Embryonic facial prominence (tissue), 1 donor: Measurements from ENCODE around the gene P2RY6.
"Not testable (repeated sequence)": the region's sequence is repeated elsewhere in the genome, so short reads cannot be mapped to it uniquely, and the experiment has no call there.

Source experiments
- DNase-seq: peaks from one replicate; pipeline ENCODE4 v3.0.0-alpha.2; 2016; ENCODE audit errors: extremely low spot score

P2RY6 gene, protein sequence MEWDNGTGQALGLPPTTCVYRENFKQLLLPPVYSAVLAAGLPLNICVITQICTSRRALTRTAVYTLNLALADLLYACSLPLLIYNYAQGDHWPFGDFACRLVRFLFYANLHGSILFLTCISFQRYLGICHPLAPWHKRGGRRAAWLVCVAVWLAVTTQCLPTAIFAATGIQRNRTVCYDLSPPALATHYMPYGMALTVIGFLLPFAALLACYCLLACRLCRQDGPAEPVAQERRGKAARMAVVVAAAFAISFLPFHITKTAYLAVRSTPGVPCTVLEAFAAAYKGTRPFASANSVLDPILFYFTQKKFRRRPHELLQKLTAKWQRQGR

DNA sequence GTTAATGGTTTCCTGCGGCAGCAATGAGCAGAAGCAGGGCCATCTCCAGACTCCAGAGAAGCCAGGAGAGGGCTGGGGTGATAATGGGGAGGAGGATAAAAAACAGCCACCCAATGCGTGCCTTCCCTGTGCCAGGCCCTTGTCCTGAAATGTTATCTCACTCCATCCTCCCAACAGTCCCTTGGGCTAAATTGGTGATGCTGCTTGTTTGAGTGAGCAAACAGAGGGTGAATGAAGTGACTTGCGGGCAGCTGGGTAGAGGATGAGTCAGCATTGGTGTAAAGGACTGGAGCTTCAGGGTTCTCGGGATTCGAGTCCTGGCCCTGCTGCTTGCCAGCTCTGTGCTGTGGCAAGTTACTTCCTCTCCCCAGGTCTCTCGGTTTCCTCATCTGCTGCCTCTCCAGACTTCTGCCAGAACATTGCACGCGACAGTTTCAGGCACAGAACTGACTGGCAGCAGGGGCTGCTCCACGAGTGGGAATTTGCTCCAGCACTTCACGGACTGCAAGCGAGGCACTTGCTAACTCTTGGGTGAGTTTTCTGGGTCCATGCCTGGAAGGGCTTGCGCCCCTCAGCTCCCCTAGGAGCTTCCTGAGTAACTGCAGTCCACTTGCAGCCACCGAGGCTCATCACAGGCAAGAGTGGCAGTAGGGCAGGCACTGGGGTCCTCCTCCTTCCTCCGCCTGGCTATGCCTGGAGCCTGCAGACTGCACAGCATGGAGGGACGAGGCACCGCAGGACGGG lies at the start of gene P2RY6:
P2RY6 (plus strand) TSS at position 403 of the 744 bp plus-strand sequence. CDS start 24,181 bp downstream, outside the sequence.
- DNase-seq = no peak

DNA sequence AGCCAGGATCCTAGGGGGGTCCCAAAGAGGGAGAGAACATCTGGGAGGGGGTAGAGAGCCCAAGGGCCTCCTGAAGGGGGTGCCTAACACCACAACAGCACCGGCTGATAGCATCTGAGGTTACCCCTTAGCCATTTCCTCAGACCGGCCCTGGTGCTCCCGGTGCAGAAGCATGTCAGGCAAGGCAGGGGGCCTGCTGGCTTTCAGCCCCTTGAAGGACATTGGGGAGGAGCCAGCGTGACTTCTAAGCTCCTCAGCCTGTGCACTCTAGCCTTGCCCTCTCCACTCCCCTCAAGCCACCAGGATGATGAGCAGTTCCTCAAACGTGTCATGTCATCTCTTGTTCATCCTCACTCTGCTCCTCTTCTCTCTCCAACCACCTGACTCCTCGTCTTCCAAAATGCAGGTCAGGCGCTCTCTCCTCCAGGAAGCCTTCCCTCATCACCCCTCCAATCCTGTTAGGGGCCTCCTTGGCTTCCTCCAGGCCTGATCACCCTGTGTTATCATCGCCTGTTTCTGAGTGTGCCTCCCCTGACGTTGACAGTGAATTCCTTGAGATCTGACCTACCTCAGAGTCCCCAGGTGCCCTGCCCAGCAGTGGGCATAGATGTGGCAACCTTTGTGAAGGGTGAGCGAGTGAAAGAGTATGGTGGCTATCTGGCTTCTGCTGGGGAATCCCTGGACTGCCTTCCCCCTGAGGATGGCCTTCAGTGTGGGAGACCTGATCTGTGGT lies 48.0 kb upstream of the P2RY6 start:
- no peak for DNase-seq

DNA sequence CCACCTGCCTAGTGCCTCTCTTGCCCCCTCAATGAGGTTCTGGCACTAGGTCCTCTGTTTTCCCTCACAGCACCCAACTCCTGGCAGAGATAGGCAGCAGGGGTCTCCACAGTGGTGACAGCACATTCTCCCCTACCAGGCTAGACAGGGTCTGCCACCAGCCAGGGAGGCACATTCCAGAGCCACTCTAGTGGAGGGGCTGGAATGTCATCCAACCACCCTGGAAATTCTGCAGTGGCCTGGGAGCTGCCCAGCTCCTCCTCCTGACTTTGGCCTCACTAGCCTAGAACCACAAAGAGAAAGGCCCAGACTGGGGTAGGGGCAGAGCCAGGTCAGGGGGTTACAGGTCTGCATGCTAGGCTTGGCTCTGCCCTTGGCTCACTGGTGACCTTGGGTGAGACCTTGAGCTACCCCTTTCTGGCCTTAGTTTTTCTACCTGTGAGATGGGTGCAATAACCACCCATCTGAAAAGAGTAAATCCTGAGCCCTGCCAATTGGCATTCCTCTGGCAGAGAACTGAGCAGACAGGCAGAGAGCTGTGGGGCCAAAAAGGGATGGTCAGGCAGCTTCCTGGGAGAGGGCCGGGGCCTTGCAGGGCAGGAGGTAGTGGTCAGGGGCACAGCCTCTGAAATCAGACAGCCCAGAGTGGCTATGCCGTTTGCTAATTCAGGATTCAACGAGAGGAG lies 47.0 kb upstream of the P2RY6 start:
- DNase-seq = no peak

DNA sequence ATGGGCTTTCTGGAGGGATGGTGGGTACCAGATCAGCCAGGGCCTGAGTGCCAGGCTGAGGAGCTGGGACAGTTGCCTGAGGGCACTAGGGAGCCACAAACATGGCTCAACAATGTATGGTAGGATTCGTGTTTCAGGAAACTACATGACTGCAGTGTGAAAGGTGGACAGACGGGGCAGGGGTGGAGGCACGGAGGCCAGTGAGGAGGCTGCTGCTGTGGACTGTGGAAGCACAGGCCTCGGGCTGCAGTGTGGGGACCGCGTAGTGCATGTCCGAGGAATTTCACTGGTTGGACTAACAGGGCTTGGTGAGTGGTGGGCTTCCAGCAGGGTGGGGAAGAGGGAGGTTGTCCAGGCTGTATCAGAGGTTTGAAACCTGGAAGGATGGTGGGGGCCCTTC lies 46.3 kb upstream of the P2RY6 start:
- DNase-seq = no peak

DNA sequence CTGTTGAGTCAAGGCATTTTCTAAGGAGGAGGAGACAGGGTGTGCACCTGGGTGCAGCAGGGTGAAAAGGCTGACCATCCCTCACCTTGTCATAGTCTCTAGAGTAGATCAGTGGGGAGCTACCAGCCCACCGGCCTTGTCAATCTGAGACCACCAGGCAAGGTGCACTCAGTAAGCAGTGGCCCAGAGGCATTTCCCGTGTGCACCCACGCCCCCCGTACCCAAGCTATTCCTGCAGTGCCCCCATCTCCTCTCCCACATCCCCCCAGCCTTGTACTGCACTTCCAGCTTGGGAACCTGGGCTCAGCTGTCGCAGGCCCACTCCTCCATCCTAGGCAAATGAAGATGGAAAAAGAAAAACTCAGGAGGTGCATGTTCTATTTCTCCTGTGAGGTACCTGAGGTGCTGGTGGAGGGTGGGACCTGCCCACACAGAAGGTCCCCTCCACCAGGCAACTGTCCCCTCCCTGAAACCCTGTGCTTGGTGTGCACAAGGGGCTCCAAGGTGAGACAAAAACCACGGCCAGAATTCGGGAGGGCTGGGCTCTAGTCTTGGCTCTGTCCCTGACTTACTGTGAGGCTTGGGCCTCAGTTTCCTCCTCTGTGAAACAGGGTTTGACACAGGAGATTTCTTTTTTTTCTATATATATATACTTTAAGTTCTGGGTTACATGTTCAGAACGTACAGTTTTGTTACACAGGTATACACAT lies 45.7 kb upstream of the P2RY6 start:
- no peak for DNase-seq

DNA sequence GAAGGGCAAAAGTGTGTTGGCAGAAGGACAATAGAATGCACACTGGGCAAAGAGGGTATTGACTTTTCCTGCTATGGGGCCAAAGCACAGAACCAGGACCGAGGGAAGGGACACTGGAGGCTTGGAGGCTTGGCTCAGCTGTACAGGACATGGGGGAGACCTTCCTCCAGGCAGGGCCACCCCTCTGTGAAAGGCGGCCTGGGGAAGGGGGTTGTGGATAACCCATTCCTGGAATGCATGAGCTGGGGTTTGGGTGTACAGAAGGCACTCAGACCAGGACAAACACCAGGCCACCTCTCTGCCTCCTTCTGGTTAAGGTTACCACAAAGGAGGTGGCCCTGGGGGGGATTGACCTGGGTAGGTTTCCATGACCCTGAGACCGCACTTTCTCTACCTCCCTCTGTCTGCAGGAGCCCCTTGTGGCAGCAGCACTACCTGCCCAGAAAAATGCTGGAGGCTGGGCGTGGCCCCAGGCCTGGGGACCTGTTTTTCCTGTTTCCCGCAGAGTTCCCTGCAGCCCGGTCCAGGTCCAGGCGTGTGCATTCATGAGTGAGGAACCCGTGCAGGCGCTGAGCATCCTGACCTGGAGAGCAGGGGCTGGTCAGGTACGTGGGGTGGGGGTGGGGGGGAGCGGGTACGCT lies 44.4 kb upstream of the P2RY6 start:
- no peak for DNase-seq

DNA sequence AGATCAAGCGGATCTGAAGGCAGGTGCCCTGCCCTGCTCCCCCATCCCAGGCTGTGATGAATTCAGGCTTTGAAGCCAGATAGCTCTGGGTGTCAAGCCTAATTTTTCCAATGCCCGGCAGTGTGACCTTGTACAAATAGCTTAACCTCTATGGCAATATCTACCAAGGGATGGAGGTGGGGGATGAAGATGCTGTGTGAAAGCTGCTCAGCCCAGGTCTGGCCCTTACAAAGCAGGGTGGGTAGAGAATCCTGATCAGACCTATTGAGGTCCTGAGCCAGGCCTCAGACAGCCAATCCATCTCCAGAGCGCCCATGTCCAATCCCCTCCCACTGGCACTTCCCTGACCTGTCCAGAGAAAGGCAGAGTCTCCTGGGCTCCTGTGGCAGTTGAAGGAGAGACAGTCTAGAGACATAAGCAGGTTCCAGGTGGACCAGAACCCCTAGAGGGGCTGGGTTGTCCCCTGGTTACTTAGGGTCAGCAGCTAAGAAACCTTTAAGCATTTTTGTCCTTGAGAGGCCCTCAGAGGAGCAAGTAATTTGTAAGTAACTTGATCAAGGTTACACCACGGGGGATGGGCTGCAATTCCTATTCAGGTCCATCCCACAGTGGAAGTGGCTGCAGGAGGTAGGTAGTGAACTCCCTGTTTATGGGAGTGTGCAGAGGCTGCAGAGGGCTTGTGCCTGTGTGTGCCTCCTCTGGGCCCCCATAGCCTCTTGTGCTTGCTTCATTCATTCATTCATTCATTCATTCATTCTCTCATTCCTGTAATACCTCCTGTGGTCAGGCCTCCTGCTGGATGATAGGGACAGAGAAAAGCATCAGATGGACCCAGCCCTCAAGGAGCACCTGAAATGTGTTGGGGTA lies 43.6 kb upstream of the P2RY6 start:
- no peak for DNase-seq

DNA sequence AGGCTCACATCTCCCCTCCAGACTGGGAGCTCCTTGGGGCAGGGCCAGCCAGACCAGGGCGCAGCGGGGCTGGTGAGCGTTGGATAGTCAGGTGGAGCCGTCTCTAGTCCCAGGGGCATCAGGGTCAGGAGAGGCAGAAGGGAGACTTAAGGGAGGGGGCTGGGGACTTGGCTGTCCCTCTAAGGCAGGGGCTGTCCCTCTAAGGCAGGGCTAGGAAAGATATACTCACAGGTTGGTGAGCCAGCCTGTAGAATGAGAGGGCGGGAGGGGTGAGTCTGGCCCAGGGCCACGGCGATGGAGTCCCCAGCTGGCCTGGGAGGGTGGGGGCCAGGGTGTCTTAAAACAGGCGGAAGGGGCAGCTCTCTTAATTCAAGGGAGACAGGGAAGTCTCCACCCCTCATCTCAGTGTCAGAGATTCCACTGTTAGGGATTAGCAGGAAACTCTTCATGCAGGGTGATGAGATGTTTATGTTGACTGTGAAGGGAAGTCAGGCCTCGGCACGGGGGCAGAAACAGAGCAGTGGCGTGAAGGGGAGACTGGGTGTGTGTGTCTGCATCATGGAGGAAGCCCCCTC lies 42.7 kb upstream of the P2RY6 start:
- no peak for DNase-seq

DNA sequence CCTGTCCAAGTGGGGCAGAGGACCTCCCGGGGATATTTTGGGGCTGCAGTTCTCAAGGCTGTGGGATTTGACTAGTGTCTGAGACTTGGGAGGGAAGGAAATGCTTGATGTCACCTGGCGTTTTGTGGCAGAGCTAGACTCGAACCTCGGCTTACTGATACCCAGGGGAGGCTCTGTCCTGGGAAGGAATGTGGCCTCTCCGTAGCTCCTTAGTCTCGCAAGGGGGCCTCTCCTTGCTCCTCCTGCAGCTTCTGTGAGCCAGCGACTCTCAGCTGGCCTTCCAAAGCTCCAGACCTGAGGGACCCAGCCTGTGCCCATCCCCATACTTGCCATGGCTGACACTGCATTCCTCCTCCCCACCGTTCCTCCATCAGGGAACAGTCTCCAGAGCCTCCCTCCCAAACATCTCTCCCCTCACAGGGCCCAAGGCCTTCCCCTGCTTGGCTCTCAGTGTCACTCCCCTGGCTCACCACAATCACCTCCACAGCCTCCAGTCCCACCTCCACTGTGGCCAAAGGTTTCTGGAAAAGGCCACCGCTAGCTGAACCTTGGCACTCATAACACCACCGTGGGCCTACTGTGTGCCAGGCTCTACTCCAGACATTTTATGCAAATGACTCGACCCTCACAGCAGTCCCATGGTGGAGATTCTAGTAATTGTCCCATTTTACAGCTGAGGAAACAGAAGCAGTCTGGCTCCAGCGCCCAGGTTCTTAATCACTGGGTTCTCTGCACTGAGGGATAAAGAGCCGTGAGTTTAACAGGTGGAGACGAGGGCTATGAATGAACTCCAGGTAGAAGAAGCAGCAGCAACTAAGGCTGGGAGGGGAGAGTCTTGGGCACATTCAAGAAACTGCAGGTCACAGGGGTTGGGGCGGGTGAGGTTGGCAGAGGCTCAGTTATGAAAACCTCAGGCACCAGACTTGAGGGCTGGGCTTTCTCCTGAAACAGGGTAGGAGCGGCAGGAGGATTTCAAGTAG lies 42.0 kb upstream of the P2RY6 start:
- no peak for DNase-seq

DNA sequence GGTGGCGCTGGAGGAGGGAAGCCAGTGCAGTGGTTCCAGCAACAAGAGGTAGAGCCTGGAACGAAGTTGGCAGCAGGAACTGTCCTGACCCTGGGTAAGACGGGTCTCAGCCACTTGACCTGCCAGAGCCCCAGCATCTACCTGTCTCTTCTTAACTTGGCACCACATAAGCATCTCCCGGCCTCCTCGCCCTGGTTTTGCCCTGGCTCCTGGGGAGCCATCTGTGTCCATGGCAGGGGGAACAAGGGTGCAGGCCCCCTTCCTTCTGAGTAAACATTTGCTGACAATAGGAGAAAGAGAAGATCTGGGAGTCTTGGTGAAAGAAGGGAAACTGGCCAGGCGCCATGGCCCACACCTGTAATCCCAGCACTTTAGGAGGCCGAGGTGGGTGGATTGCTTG lies 41.2 kb upstream of the P2RY6 start:
- no peak for DNase-seq

DNA sequence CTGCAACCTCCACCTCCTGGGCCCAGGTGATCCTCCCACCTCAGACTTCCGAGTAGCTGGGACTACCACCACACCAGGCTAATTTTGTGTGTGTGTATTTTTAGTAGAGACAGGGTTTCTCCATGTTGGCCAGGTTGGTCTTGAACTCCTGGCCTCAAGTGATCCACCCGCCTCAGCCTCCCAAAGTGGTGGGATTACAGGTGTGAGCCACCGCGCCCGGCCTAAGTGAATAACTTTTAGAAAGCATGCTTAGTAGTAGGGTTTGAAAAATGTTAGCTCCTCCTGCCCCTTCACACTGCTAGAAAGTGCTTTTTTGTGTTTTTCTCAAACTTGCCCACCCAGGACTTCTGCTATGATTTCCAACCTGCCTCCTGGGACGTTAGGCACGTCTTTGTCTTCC lies 39.7 kb upstream of the P2RY6 start:
- not testable (repeated sequence) for DNase-seq

DNA sequence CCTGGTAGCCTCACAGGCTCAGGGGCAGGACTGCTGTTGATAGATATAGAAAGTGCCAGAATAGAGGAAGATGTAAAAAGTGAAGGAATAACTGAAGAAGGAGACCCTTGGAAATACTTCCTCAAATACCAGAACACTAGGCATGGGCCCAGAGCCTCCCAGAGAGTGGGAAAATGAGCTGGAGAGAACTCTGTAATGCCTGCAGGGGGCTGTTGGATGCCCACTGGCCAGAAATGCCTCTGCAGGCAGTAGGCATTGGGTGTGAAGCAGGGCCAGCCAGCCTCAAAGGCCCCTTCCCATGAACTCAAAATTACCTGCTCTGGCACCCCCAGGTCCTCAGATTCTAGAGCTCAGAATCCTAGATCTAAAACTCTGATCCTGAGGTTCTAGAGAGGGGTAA lies 38.9 kb upstream of the P2RY6 start:
- no peak for DNase-seq

DNA sequence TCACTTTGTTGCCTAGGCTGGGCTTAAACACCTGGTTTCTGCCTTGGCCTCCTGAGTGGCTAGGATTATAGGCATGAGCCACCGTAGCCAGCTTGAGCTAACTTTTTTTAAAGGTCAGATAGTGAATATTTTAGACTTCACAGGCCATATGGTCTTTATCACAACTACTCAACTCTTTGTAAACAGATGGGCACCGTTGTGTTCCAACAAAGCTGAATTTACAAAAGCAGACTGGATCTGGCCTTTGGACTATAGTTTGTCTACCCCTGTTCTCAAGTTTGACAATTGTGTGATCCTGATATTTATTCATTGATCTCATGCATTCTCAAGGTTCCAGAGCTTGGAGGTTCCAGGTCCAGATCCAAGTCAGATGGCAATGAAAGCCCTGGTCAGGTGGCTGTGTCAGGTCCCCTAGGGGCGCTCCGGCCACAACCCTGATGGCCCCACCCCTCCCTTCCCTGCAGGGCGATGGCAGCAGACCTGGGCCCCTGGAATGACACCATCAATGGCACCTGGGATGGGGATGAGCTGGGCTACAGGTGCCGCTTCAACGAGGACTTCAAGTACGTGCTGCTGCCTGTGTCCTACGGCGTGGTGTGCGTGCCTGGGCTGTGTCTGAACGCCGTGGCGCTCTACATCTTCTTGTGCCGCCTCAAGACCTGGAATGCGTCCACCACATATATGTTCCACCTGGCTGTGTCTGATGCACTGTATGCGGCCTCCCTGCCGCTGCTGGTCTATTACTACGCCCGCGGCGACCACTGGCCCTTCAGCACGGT lies 38.3 kb upstream of the P2RY6 start:
- DNase-seq = no peak

DNA sequence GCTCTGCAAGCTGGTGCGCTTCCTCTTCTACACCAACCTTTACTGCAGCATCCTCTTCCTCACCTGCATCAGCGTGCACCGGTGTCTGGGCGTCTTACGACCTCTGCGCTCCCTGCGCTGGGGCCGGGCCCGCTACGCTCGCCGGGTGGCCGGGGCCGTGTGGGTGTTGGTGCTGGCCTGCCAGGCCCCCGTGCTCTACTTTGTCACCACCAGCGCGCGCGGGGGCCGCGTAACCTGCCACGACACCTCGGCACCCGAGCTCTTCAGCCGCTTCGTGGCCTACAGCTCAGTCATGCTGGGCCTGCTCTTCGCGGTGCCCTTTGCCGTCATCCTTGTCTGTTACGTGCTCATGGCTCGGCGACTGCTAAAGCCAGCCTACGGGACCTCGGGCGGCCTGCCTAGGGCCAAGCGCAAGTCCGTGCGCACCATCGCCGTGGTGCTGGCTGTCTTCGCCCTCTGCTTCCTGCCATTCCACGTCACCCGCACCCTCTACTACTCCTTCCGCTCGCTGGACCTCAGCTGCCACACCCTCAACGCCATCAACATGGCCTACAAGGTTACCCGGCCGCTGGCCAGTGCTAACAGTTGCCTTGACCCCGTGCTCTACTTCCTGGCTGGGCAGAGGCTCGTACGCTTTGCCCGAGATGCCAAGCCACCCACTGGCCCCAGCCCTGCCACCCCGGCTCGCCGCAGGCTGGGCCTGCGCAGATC lies 37.5 kb upstream of the P2RY6 start:
- DNase-seq = no peak

DNA sequence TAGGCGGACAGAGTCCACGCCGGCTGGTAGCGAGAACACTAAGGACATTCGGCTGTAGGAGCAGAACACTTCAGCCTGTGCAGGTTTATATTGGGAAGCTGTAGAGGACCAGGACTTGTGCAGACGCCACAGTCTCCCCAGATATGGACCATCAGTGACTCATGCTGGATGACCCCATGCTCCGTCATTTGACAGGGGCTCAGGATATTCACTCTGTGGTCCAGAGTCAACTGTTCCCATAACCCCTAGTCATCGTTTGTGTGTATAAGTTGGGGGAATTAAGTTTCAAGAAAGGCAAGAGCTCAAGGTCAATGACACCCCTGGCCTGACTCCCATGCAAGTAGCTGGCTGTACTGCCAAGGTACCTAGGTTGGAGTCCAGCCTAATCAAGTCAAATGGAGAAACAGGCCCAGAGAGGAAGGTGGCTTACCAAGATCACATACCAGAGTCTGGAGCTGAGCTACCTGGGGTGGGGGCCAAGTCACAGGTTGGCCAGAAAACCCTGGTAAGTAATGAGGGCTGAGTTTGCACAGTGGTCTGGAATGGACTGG lies 36.8 kb upstream of the P2RY6 start:
- DNase-seq = no peak

DNA sequence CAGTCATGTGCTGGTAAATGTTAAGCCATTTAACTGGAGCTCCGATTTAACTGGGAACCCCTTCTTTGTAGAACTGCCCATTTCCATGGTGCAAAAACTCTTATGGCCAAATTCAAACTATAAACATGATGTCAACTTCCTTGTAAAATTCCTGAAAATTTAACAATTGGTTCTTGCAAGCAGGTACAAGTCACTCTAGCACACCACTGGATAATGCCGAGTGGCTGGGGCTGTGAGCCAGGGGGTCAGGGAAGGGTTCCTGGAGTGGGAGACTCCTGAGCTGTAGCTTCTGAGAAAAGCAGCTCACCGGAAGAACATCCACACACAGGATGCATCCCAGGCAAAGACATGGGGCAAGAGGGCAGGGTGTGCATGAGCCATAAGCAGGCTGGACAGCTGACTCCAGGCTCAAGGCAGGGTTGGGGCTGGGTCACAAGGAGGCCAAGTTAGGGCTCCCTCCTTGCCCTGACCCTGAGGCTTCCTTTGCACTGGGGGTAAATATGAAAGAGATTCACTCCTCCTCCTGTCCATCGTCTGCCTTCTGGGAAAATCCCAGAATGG lies 35.9 kb upstream of the P2RY6 start:
- DNase-seq = no peak
